Spleen (tissue), 7 donors: ENCODE measurements around the gene SPATA46.

ENCODE experiments used
- CTCF ChIP-seq, 11 experiments: fragments of 200-600 bp in 7 of 11; fragments of 450-650 bp in 4 of 11; sonication (generic) in 4 of 11; IDR thresholded peaks in 8 of 11; conservative IDR thresholded peaks in 3 of 11; 1 replicate in 7 of 11; 2 replicates in 4 of 11; pipeline versions ENCODE4 v1.4.0 to v1.8.0; 2016 to 2021; ENCODE audit warnings: antibody characterized with exemption in 11 of 11, inconsistent platforms in 4 of 11, mild to moderate bottlenecking in 1 of 11
- POLR2A ChIP-seq, 3 donors: fragments of 450-650 bp; IDR thresholded peaks; one replicate each; pipeline ENCODE4 v1.5.1; 2017; ENCODE audit warnings: antibody characterized with exemption in 3 of 3, mild to moderate bottlenecking in 1 of 3
- POLR2AphosphoS5 ChIP-seq, 3 donors: sonication (generic); formaldehyde crosslinking; IDR thresholded peaks; one replicate each; pipeline ENCODE4 v1.5.1; 2017; ENCODE audit warnings: antibody characterized with exemption in 3 of 3
- donor health status: DM: no; HTN: no; CAD: no; lungs with moderate emphysema.
- donor health status: DM: no; HTN: no; CAD: no.
- donor health status: DM: no; HTN: no; CAD: no.

DNA sequence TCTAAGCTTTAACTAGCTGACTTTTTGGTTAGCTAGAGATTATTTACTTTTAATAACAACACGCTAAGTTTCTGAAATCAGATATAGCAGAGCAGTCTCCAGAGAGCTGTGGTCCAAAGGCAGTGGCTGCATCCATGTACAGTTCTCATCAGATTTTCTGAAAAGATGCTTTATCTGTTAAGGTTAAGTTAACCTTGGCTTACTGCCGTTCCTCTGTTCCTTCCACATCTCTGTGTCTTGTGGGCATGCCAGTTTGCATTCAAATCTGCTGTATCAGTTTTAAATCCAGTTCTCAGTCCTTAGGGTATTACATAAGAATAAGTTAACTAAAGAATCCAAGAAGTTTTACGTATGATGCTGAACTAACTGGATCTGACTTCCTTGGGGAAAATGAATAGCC, 46.8 kb downstream of the SPATA46 start:
- TF ChIP-seq POLR2AphosphoS5 (IDR thresholded peaks at IDR 0.05) (no peak), CTCF (IDR thresholded peaks at IDR 0.05 in 8 of 11, conservative IDR thresholded peaks at IDR 0.05 in 3 of 11) (no peak), POLR2A (IDR thresholded peaks at IDR 0.05) (no peak)
